HG02588 (cell line): ENCODE results near the gene METRN.
"Not testable (repeated sequence)": the region's sequence is repeated elsewhere in the genome, so short reads cannot be mapped to it uniquely, and the experiment has no call there.

Experiments
- ATAC-seq: cut with Tn5 transposase; IDR thresholded peaks from one replicate; pipeline ENCODE4 v1.9.1; 2021; ENCODE audit warnings: mild to moderate bottlenecking, moderate library complexity; ENCODE audit not compliant: unreplicated experiment

Gene METRN

DNA sequence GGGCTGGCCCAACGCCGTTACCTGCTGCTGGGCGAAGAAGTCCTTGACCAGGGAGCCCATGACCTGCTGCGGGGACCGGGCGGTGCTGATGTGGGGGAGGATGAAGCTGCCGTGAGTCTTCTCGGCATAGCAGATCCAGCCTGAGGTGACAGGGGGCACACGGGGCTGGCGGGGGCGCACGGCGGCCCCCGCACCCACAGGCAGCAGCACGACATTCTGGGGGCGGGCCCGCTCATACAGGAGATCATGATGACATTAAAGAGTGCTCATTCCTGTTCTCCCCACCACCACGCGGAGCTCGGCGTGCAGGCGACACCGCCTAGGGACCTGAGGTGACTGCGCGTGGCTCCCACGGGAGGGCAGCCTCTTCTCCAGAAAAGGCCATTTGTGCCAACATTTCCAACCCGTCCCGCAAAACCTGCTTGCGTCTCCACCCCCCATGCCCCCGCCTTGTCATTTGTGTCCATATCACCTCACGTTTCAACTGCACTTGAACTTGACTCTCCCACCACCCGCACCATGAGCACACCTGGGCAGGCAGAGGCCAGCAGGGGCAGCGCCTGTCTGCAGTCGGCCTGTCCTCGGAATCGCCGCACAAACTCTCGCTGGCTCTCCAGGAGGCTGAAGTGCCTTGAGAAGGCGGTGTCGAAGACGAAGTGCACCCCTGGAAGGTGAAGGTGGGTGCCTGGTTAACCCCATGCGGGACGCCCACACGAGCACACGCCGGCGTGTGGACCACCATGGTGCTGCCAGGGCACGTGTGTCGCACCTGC lies 19.5 kb downstream of the METRN start:
- no peak for ATAC-seq

DNA sequence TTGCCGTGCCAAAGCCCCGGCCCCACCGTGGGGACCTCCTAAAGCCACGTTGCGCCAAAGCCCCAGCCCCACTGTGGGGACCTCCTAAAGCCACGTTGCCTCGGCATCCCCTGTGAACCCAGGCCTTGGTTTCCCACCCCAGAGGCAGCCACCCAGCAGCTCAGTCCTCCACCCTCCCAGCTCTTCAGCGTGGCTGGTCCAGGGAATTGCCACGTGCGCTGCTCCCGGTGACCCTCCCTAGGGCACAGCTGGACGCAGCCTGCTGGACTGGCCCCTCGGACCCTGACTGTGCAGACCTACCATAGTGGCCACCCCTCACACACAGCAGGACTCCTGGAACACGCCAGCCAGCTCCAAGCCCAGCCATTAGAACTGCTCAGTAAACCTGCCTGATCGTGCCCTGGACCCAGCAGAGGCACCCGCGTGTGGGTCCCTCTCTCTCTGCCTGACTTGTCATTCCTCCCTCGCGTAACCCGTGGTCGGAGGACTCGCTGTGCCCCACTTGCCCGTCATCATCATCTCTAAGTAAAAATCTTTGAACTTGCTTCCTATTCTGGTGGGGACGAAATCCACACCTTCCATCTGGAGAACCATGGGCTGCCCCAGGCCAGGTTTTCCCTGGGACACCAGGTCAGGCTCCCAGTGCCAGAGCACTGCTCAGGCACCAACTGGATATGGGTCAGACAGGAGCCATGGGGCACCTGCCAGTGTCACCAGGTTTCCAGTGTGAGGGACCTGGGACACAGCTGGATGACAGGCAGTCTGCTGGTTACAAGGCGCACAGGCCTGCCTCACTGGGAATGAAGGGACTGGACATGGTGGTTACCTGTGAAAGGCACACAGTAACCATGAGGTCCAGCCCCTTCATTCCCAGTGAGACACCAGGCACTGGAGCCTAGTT lies 20.3 kb downstream of the METRN start:
- no peak for ATAC-seq

DNA sequence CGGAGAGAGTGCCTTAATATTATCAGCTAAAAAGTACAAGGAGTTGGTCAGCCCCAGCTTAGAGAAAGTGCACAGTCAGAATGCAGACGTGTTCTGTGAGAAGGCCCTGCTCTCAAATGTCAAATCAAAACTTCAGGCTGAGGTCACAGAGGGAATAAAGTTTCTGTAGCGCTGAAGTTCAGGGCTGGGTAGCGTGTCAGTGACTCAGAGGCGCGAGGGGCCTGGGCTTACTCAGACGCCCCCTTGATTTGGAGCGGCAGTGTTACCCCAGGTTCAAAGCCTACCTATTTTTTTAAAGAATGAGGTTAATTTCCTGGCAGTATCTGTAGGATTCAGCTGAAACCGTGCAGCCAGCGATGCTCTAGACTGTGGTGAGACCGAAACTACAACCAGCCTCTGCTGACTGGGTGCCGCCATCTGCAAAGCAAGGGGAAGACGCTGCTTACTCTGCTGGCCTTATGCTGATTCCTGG lies 21.1 kb downstream of the METRN start:
- no peak for ATAC-seq

DNA sequence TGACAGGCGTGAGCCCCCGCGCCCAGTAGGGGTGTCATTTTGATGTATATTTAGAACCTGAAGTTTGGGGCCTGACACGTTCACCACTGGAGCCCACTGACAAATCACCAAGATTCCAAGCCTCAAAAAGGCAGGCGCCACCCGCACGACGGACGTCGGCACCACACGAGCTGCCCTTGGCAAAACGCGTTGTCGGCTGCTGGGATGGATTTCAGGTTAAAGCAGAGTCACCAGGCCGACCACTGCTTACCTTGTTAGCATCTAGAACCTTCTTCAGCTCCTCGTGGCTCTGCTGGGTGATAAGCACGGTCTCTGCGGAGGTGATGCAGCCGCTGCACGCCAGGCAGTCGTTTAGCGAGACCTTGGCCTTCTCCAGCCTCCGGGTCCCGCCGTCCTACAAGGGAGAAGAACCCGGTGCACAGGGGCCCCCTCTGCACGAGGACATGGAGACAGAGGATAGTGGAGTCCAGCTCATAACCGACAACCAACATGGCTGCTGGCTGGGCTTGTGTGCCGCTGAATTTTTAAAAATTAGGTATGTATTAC lies 22.1 kb downstream of the METRN start:
- ATAC-seq = no peak

DNA sequence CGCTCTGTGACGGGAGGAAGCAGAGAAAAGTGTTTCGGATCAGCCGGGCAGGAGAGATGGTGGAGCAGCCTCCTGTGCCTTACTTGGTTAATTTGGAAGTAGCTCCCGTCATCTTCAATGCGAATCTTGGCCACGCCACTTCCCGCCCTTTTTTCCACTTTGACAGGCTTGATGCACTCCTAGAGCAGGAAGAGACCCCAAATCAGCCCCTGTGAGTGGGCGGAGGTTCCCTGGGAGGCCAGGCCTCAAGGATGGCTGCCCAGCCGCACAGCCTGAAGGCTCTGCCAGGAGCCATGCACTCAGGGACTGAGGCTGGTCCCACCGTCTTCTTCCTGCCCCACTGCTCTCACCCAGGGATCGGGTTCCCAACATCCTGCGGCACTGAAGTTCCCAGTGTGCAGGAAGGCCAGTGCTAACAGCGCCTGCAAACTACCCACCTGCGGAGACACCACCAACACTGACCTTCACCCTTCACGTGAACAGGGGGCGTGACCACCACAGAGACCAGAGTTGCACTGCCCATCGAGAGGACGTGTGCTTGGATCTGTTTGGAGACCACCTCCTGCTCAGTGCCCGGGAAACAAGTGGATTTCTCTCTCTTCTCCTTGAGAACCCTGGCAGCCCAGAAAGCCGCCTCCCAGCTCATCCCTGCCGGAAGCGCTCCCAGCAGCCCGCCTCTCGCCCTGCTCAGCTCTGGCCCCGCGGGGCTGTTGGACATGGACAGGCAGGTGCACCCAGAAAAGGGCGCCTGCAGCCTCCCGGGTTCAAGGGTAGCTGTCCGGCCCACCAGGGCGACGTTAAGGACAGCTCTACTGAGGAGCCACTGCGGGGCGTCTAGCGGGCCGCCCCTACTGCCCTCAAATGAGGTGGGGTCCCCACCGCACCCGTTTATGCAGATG lies 24.9 kb downstream of the METRN start:
- no peak for ATAC-seq

DNA sequence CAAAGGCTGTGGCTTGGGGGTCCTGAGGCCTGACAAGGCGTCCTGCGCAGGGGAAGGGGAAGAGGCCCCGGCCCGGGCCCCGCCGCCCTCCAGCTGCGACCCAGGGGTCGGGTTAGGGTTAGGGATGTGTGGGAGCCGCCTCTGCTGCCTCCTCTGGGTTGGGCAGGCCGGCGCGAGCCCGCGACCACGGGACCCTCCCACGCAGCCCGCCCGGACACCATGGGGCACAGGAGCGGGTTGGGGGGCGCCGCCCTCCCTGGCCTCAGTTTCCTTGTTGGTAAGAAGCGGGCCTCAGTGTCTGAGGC lies 25.5 kb downstream of the METRN start:
- ATAC-seq = peak; percentile 15

DNA sequence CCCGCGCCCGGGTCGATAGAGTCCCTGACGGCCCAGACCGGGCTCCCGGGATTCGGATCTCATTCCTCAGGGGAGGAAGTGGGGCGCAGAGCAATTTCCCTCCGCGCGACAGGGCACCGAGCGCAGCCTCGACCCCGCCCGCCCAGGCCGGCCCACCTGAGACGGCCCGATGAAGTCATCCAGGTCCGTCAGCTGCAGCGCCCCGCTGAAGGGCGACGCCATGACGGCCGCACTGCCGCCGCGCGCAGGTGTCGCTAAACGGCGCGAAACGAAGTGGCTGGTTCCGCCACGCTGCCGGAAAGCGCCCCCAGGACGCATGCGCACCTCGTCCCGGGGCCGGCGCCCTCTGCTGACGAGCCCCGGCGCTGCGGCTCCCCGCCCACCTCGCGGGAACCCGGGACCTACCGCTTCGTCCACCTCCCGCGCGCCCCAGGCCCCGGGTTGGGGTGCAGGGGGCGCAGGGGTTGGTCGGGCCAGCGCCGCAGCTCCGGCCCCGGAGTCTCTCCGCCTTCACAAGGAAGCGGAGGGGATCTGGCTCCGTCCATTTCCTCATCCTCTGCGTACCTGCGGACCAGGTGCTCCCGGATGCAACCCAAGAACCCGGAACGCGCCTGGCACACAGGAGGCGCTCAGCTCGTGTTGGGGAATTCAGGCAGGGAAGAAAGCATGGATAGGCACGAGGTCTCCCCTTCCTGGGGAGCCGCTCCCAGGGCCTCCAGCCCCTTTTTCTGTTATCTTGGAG lies 26.0 kb downstream of the METRN start, which contains the start of gene CIAO3:
CIAO3 (minus strand) TSS at position 234 of the 742 bp plus-strand sequence; CDS start at position 222, 12 bp downstream.
- peak; percentile 60 for ATAC-seq

DNA sequence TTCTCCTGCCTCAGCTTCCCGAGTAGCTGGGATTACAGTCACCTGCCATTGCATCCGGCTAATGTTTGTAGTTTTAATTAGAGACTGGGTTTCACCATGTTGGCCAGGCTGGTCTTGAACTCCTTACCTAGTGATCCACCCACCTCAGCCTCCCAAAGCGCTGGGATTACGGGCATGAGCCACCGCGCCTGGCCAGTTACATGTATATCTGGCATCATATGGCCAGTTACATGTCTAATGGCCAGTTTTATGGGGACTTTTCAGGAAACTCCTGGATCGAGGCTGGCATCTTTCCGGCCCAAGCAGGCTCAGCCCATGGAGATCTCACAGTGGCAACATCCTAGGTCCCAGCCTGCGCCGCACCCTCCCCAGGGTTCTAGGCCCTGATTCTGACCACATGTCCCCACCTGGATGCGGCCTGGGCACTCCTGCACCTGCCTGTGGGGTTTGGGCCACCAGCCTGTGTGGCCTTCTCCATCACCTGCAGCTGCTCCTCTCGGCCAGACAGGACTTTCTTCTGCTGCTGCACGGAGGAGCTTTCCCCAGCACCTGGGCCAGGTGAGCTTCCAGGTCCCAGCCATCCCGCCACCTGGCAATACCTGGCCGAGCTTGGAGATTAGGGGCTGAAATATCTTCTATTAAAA lies 27.2 kb downstream of the METRN start:
- ATAC-seq = no peak

DNA sequence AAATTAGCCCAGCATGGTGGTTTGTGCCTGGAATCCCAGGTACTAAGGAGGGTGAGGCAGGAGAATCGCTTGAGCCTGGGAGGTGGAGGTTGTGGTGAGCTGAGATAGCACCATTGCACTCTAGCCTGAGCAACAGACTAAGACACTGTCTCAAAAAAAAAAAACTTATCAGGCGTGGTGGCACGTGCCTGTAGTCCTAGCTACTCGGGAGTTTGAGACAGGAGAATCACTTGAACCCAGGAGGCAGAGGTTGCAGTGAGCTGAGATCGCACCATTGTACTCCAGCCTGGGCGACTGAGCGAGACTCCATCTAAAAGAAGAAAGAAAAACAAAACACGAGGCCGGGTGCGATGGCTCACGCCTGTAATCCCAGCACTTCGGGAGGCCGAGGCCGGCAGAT lies 28.0 kb downstream of the METRN start:
- not testable (repeated sequence) for ATAC-seq

DNA sequence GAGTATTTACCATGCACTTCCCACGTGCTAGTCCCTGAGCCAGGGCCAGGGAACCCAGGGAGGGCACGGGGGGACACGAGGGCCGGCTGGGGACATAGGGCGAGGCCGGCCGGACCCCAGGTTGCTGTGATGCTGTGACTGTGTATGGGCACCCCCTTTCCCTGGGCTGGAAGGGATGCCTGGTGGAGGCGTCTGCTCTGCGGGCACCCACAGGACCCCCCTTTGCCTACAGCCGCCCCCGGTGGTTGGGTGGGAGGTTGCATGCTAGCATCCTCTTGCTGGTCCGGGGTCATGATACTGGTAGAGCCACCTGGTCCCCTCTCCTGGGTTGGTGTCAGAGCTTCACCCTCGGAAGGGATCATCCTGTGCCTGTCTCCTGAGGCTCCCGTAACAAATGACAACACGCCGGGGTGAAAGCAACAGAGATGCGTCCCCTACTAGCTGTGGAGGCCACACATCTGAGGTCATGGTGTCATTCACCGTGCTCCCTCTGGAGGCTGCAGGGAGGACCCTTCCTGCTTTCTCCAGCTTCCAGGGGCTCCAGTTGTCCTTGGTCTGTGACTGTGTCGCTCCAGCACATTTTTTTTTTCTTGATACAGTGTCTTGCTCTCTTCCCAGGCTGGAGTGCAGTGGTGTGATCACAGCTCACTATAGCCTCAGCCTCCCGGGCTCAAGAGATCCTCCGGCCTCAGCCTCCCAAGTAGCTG lies 29.0 kb downstream of the METRN start:
- ATAC-seq = no peak

DNA sequence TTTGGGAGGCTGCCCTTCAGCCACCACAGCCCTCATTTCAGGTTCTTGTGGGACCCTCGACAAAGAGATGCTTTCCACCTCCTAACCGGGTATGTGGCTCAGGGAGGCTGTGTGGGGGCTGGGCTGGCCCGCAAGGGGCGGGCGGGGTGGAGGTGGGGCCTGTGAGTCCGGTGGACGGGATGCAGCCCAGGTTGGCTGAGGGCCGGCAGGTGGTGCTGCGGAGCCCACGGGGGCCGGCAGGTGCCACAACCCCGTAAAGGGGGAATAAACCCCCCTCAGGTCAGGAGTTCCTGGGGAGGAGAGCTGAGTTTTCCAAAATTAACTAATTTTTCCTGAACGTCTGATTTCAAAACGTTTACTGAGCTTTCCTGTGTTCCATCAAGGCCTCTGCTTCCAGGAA lies 30.8 kb downstream of the METRN start:
- no peak for ATAC-seq

DNA sequence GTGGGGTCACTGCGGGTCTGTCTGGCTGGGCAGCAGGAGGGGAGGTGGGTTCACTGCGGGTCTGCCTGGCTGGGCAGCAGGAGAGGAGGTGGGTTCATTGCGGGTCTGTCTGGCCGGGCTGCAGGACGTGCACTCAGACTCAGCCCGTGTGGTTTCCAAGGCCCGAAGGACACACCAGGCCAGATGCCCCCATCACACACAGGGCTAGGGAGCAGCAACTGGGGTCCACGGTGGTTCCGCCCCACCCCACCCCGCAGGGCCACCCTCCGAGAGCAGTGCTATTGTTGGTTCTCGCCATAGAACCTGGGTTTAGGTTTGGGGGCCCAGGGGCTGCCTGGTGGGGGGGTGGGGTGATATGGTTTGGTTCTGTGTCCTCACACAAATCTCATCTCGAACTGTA lies 31.7 kb downstream of the METRN start:
- ATAC-seq = no peak

DNA sequence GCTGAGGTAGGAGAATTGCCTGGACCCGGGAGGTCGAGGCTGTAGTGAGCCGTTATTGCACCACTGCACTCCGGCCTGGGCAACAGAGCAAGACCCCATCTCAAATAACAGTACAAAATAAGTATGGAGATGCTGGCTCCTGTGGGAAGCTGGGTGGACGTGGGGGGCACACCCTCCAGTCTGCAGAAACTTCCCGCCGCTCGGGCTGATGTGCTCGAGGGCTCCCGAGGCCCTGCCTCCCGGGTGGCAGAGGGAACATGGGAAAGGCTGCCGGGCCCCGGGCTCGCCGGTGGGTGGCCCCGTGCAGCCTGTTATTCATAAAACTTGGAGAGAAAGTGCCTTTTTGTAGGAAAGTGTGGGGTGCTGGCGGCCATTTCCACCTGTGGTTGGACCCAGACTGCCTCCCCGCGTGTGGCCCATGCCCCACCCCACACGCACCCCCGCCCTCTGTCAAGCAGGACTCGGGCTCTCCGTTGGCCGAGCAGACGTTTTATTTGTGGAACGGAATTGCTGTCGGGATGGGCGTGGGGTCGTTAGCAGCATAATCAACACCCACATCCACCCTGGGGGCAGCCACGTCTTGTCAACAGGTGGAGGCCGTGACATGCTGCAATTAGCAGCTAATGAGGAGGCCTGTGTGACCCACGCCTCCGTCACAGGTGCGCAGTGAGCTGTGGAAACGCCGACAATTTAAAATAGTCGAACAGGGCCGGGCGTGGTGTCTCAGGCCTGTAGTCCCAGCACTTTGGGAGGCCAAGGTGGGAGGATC lies 33.2 kb downstream of the METRN start:
- no peak for ATAC-seq

DNA sequence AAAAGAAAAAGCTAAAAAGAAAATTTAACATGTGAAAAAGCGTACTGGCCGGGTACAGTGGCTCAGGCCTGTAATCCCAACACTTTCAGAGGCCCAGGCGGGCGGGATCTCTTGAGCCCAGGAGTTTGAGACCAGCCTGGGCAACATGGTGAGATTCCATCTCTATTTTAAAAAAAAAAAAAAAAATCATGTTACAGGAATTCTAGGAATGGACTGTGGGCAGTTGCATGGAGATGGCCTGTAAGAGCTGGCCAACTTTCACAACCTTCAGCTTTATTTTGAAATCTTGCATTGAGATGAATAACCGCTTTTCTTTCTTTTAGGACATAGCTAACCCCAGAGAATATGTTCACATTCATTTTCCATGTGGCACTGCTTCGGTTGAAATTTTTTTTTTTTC lies 34.1 kb downstream of the METRN start:
- no peak for ATAC-seq

DNA sequence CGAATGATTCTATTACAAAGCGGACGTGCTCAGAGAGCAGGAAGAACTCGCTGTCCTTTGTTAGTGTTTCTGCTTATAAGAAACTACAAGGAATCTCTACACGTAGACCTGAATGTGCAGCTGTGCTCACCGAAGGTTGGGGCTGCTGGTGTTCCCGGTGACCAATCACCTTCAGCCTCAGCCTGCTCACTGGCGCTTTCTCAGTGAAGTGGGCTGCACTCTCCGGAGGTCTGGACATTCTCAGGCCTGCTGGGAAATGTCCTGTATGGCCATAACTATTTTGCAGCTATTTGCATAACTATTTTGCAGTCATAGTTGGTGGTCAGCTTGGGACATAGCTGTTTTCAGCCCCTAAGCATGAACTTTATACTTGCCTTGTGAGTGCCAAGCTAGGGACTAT lies 35.6 kb downstream of the METRN start:
- no peak for ATAC-seq

DNA sequence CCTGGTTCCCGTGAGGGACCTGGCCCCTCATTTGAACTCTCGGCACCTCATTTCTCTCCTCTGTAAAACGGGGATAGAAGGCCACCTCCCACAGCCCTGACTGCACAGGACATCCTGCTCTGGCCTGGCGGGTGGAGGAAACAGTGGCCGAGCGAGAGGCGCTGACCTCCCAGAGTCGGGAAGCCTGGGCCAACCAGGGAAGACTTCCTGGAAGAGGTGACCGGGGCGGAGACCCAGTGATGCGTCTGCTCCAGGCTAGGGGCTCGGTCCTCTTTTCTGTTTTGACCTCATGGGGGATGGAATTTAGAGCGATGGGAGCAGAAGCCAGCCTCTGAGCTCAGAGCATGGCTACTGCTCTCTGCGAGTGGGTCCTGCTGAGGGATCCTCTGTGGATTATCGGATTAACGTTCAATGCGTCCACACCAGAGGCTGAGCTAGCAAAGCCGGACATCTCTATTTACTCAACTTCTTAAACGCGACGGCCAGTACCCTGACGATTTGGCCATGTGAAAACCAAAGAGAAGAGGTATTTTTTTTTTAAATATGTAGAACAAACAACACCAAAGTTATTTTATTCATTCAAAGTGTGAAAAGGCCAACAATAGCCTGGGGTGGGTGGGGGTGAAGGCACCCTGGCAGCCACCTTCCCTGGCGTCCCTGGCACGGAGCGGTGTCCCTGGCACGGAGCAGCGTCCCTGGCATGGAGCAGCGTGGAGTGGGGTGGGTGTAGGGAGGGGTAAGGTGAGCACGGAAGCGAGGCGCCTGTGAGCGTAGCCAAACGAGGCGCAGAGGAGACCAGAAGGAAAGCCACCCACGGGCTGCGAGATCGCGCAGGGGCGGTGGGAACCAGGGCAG lies 36.5 kb downstream of the METRN start:
- no peak for ATAC-seq

DNA sequence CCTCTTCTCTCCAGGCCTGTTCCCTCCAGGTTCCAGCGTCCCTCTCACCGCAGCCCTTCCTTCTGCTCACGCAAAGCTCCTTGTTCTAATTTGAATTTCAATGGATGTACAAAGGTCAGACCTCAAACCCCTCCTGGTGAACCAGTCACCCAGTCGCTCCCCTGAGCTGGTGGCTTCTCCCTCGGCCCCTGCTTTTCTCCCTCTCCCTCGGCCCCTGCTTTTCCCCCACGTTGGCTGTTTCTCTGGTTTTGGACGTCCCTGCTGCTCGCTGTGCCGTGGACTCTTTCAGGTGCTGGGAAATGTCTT lies 37.0 kb downstream of the METRN start:
- ATAC-seq = no peak
